CD4-positive, alpha-beta T cell treated with Interleukin-12 subunit alpha and Interleukin-12 subunit beta, for 1 hour (primary cell): ENCODE data around the gene MYO9A.

Experiments
- DNase-seq: peaks from one replicate; pipeline ENCODE4 v3.0.0-alpha.2; 2020

Gene MYO9A

DNA sequence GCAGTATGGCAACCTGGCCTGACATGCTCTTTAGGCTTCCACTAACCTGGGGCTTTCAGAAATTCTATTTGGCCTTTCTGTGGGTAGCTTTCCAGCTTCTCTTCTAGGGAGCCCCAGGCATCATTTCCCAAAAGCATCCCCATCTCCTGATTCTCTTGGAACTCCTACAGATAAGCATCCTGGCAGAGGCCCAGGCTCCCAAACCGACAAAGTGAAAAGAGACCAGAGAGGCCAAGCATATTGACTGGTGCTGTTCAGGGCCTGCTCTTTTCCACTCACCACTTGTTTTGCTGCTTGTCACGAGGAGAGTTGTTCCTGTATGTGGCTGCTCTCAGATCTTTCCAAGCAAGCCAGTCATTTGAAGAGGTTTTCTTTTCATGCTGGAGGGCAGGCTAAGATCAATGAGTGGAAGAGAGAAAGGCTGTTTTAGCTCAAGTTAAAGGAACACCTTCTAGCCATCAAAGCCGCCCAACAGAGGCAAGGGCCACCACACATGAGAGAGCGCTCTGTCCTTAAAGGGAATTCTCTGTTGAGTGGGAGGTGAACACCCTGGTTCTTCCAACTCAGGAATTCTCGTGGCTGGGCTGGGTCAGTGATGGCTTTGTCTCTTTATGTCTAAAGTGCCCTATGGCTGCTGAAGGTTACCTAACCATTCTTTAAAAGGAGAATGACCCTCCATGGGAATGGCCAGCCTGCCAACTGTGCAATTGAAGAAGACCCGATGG lies 338.7 kb downstream of the MYO9A start:
- no peak for DNase-seq

DNA sequence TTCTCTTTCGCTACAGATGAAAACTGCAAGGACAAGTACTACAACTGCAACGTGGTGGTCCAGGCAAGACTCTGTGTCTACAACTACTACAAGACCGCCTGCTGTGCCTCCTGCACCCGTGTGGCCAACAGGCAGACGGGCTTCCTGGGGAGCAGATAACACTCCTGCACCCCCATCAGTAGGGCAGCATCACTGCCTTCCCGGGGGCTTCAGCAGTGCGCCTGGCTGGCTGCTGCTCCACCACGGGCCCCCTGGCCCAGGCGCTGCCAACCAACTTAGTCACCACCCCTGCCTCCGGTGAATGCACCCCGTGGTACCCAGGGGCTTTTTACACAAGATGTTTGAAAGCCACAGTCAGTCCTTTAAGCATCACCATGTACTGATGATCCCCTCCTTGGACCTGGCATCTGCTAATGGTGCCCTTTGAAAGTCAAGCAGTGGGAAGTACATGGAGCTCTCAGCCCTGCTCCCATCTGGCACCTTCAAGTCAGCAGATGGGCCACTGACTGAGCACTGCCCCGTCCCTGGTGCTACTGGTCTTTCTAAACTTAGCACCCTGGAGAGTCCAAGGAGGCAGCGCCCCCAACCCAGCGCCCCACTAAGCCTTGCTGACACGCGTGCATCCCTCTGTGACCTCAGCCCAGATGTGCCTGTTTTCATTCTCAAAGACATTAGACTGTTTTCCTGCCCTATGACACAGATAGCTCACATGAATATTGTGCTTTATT lies 340.6 kb downstream of the MYO9A start:
- no peak for DNase-seq

GRCh38 chr15:71776304-71776703 lies 341.6 kb downstream of the MYO9A start:
- no peak for DNase-seq

- DNase-seq: no peak
Observed at GRCh38 chr15:71775856-71776255, 342.1 kb downstream of the MYO9A start.

DNA sequence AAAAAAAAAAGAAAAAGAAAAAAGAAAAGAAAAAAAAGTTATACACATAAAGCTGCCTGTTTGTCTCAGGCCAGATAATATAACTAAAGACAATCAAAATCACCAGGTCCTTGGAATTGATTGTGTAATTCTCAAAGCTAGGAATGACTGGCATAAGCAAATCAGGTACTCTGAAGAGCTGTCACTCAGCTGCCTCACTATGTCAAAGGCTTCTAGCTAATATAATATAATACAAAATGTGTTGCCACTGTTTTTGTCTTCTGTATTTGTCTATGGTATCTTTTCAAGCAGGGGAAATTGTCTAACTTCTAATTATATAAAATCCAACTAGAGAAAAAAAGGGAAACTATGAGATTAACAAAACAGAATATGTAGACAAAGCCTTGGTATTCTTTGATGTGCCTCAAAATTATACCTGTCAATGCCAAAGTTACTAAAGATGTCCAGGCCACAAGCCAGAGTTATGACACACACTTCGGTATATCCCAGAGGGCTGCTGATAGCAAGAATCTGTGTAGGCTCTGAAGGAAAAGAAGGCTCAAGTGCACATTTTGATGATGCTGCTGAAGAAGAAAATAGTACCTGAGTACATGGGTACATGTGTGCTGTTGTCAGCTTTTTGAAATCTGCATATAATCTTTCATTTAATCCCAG lies 344.6 kb downstream of the MYO9A start:
- no peak for DNase-seq
